KMS-11 (cell line): ENCODE measurements around the gene MAST4.

Experiments used
- H2AFZ ChIP-seq: fragments of 200-600 bp; sonication (generic); 2 replicates; pipeline ENCODE4 v1.6.1; 2016; ENCODE audit warnings: antibody characterized with exemption, mixed run types, low read depth
- H3K27ac ChIP-seq: fragments of 200-600 bp; sonication (generic); 2 replicates; pipeline ENCODE4 v1.6.1; 2016; ENCODE audit warnings: mild to moderate bottlenecking, mixed run types
- H3K27me3 ChIP-seq: fragments of 200-600 bp; sonication (generic); 2 replicates; pipeline ENCODE4 v1.6.1; 2017; ENCODE audit warnings: mild to moderate bottlenecking, low read depth, mixed run types, moderate library complexity; ENCODE audit not compliant: insufficient read depth
- H3K36me3 ChIP-seq: fragments of 200-600 bp; sonication (generic); 2 replicates; pipeline ENCODE4 v1.6.1; 2017; ENCODE audit warnings: mild to moderate bottlenecking, mixed run types; ENCODE audit not compliant: insufficient read depth
- H3K4me1 ChIP-seq: fragments of 200-600 bp; sonication (generic); 2 replicates; pipeline ENCODE4 v1.6.1; 2016; ENCODE audit warnings: mild to moderate bottlenecking, low read depth, mixed run types; ENCODE audit not compliant: poor library complexity, severe bottlenecking
- H3K4me2 ChIP-seq: fragments of 200-600 bp; sonication (generic); 2 replicates; pipeline ENCODE4 v1.7.0; 2016; ENCODE audit warnings: mild to moderate bottlenecking, mixed run types
- H3K4me3 ChIP-seq: fragments of 200-600 bp; sonication (generic); IDR thresholded peaks from 2 replicates; pipeline ENCODE4 v1.6.1; 2017; ENCODE audit warnings: low read depth, low read length, mixed read lengths; ENCODE audit not compliant: insufficient read depth
- H3K79me2 ChIP-seq: fragments of 200-600 bp; sonication (generic); 2 replicates; pipeline ENCODE4 v1.6.1; 2016; ENCODE audit warnings: low read depth, mixed run types; ENCODE audit not compliant: insufficient read depth
- H3K9ac ChIP-seq: fragments of 200-600 bp; sonication (generic); 2 replicates; pipeline ENCODE4 v1.6.1; 2016; ENCODE audit warnings: mild to moderate bottlenecking, mixed run types
- H4K20me1 ChIP-seq: fragments of 200-600 bp; sonication (generic); 2 replicates; pipeline ENCODE4 v1.6.1; 2016; ENCODE audit warnings: mild to moderate bottlenecking, mixed run types; ENCODE audit not compliant: insufficient read depth
- TF ChIP-seq, protein P1 (sequence below): fragments of 200-600 bp; sonication (generic); conservative IDR thresholded peaks from 2 replicates; pipeline ENCODE4 v1.6.1; 2017; ENCODE audit warnings: low read depth, mild to moderate bottlenecking, antibody characterized with exemption, low read length, moderate library complexity, mixed read lengths

The MAST4 gene

DNA sequence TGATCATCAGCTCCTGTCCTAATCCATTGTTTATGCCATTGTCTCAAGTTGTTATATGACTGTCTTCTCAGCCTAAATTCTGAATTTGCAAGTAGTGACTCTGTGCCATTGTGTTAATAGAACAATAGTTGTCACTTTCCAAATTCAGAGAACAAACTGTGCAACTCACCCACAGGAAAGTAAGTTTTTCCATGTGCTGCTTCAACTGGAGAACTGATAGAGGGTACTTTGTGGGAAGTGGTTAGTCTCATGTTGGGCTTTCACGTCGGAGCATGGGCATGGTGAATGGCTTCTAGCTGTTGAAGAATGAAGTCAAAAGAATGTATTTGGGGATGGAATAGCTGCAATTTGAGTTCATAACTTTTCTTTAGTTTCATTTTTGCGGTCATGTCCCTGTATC is 454.4 kb downstream of the MAST4 start:
- no peaks in the 10 kb centered on the region for H3K79me2 ChIP-seq
- peaks cover 23% of the 10 kb centered on the region for H3K4me1 ChIP-seq
- H3K36me3 ChIP-seq: no peaks in the 10 kb centered on the region
- H4K20me1 ChIP-seq: no peaks in the 10 kb centered on the region
- no peak overlapping the region; the same call in 1 of the 2 replicates for H3K4me2 ChIP-seq
- H3K27me3 ChIP-seq: no peaks in the 10 kb centered on the region
- H3K9ac ChIP-seq: no peak overlapping the region
- no peak overlapping the region for H3K27ac ChIP-seq
- H2AFZ ChIP-seq: no peak overlapping the region
- TF ChIP-seq, protein P1, sequence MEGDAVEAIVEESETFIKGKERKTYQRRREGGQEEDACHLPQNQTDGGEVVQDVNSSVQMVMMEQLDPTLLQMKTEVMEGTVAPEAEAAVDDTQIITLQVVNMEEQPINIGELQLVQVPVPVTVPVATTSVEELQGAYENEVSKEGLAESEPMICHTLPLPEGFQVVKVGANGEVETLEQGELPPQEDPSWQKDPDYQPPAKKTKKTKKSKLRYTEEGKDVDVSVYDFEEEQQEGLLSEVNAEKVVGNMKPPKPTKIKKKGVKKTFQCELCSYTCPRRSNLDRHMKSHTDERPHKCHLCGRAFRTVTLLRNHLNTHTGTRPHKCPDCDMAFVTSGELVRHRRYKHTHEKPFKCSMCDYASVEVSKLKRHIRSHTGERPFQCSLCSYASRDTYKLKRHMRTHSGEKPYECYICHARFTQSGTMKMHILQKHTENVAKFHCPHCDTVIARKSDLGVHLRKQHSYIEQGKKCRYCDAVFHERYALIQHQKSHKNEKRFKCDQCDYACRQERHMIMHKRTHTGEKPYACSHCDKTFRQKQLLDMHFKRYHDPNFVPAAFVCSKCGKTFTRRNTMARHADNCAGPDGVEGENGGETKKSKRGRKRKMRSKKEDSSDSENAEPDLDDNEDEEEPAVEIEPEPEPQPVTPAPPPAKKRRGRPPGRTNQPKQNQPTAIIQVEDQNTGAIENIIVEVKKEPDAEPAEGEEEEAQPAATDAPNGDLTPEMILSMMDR: no peak
- no peak overlapping the region for H3K4me3 ChIP-seq

- no peak overlapping the region for H3K4me3 ChIP-seq
- H3K27ac ChIP-seq: no peak overlapping the region
- TF ChIP-seq, protein P1: no peak
- no peak overlapping the region for H2AFZ ChIP-seq
- H3K27me3 ChIP-seq: no peaks in the 10 kb centered on the region
- H3K36me3 ChIP-seq: no peaks in the 10 kb centered on the region
- H3K79me2 ChIP-seq: no peaks in the 10 kb centered on the region
- H3K4me2 ChIP-seq: no peak overlapping the region
- no peak overlapping the region for H3K9ac ChIP-seq
- H3K4me1 ChIP-seq: peaks cover 23% of the 10 kb centered on the region
- no peaks in the 10 kb centered on the region for H4K20me1 ChIP-seq
These were observed 455.0 kb downstream of the MAST4 start for GRCh38 chr5:67051164-67051563.

DNA sequence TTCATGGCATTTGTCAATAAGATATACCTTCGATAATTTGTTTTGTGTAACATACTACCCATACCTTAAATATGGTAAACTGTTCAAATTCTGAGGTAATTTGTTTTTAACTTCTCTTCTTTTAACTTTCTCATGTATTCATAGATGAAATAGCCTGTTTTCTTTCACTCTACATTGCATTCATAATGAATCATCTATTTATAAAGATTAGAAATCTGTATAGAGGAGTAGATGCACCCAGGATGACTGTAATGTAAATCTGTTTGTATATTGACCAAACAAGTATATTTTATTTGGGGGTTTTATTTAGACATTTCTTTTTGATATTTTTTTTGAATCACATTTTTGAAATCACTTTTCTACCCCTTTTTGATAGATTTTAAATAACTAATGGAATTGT is 455.8 kb downstream of the MAST4 start:
- H4K20me1 ChIP-seq: no peaks in the 10 kb centered on the region
- H3K4me1 ChIP-seq: peaks cover 23% of the 10 kb centered on the region
- H3K4me3 ChIP-seq: no peak overlapping the region
- TF ChIP-seq, protein P1: no peak
- no peak overlapping the region for H2AFZ ChIP-seq
- H3K79me2 ChIP-seq: no peaks in the 10 kb centered on the region
- H3K27ac ChIP-seq: no peak overlapping the region
- H3K4me2 ChIP-seq: no peak overlapping the region
- no peaks in the 10 kb centered on the region for H3K36me3 ChIP-seq
- no peaks in the 10 kb centered on the region for H3K27me3 ChIP-seq
- H3K9ac ChIP-seq: no peak overlapping the region

DNA sequence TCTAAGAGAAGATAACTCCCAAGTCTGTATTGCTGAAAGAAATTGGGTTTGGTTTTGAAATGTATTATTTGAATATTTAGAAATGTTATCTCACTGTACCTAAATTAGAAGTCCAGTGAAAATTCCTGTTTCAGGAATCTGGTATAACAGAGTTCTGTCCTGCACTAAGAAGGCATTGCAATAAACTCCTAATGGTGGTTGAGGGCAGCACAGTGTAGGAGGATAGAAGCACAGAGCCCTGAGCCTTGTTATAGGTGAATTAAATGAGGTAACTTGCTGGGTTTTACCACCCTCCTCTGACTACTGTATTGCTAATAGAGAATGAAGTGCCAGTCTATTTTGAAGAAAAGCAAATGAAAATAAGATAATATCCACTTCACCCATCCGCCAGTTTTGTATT is 457.0 kb downstream of the MAST4 start:
- H3K4me2 ChIP-seq: no peak overlapping the region
- no peak overlapping the region for H3K4me3 ChIP-seq
- H3K27ac ChIP-seq: no peak overlapping the region
- H4K20me1 ChIP-seq: no peaks in the 10 kb centered on the region
- no peak overlapping the region for H3K9ac ChIP-seq
- no peaks in the 10 kb centered on the region for H3K36me3 ChIP-seq
- no peaks in the 10 kb centered on the region for H3K79me2 ChIP-seq
- H3K27me3 ChIP-seq: no peaks in the 10 kb centered on the region
- TF ChIP-seq, protein P1: no peak
- H3K4me1 ChIP-seq: peaks cover 23% of the 10 kb centered on the region
- no peak overlapping the region for H2AFZ ChIP-seq
